NK-92 (cell line): ENCODE measurements around the gene ID3.

Source experiments
- DNase-seq: peaks from one replicate; lab custom pipeline; 2025; ENCODE audit not compliant: unreplicated experiment; lab: John Stamatoyannopoulos, UW

The ID3 gene, protein sequence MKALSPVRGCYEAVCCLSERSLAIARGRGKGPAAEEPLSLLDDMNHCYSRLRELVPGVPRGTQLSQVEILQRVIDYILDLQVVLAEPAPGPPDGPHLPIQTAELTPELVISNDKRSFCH

DNA sequence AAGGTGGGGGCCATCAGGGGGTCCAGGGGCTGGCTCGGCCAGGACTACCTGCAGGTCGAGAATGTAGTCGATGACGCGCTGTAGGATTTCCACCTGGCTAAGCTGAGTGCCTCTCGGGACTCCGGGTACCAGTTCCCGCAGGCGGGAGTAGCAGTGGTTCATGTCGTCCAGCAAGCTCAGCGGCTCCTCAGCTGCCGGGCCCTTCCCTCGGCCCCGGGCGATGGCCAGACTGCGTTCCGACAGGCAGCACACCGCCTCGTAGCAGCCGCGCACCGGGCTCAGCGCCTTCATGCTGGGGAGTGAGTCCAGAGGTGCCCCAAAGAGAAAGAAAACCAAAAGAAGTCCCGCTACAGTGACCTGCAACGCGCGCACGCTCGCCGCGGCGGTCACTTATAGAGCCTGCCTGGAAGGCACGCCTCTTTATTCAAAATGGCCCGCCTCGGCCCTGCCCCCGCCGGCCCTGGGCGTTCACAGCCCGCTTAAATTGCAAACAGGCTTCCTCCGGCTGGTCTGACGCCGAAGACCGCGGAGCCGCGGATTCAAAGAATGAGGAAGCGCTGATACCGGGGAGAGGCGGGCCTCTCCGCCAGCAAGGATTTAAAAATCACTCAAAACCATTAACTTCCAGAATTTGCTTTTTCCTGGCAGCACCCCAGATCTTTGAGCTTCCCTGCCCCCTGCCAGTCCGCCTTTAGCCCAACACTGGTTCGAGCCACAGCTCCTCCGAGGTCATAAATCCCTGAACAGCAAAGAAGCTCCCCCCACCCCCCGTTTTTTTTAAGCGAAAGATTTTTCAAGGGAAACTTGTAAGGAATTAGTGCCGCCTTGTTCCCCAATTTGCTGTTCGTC lies at the start of gene ID3:
TSS of gene ID3 (minus strand) at position 366 of the 849 bp plus-strand sequence. CDS start at position 291, 75 bp downstream.
- no peak for DNase-seq

DNA sequence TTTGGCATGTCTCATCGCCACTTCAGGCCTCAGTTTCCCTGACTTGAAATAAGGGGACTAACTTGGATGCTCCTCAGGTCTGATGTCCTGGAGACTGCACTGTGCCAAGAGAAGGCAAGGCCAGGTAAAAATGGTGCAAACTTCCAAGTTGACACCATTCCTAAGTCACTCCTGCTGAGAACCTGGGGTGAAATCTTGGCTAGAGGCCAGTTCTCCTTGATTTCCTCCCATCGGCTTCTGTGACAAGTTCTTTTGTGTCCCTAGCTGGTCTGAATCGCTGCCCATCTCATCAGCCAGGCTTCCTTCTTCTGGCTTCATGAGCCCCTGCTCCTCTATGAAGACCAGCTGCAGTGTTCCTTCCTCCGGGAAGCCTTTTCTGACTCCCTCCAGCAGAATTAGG lies 48.6 kb upstream of the ID3 start:
- no peak for DNase-seq

DNA sequence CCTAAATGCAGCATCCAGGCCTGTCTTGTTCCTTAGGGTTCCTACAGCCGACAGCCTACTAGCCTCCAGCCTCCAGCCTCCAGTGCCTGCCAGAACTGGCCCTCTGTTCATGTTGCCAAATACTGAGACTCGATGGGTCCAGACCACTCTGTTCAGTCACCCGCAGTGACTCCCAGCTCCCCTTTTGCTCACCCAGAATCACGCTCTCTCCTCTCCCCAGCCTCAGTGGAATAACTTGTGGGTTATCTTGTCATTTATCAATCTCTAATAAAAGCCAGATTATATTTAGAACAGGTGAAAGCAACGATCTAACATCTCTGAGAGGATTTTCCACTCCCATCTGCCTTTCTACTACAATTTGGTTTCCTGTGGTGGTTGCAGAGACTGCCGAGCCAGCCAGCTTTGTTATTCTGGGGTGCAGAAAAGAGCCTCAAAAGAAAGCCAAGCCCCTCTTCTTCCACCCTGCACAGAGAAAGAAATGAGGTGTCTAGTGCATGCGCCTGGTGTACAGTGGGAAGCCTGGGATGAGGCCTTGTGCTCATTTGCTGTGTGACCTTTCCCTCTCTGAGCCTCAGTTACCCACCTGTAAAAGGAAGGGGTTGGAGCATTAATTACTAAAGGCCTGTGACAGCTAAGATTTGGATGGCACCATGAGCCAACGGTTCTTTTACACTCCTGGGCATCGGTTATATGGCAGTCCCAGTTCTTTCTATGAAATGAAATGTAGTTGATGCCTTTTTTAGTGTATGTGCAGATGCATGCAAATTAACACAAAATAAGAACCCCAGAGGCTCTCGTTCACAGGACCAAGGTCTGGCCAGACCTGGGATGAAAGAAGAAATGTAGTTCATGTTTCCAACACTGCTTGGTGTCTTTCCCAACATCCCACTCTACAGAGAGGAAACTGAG lies 42.9 kb upstream of the ID3 start:
- no peak for DNase-seq

DNA sequence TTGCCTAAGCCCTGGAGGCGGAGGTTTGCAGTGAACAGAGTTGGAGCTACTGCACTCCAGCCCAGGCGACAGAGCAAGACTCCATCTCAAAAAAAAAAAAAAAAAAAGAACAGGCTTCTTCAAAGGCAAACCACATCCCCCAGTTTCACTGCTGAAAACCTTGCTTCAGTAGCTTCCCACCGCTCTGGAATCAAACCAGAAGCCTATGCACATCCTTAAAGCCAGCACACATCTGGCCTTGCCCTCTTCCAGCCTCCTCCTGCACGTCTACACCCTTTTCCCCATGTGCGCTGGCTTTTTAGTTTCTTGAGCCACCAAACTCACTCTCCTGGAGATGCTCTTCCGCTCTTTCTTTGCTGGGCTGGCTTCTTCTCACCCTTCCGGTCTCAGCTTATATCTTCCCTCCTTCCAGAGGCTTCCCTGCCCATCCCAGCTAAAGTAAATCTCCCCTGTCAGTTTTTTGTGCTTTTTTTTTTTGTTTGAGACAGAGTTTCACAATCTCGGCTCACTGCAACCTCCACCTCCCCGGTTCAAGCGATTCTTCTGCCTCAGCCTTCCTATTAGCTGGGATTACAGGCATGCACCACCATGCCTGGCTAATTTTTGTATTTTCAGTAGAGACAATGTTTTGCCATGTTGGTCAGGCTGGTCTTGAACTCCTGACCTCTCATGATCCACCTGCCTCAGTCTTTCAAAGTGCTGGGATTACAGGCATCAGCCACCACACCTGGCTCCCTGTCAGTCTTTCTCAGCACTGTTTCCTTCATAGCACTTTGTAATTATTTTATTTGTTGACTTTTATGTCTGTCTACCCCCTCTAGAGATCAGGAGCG lies 42.0 kb upstream of the ID3 start:
- no peak for DNase-seq

DNA sequence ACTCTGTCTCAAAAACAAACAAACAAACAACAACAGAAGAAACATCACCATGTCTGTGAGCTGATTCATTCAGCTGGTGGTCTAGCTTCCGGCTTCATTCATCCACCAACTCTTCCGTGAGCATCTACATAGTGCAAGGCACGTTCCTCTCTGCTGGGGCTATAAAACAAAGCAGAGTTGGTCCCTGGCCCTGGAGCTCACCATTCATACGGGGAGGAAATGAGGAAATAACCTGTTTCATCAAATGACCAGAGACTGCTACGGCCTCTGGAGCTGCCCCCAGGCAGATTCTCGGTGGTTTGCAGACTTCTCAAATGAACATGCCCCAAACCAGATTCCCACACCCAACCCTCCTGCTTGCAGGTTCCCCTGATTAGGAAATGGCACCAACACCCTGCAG lies 41.0 kb upstream of the ID3 start:
- DNase-seq = no peak

DNA sequence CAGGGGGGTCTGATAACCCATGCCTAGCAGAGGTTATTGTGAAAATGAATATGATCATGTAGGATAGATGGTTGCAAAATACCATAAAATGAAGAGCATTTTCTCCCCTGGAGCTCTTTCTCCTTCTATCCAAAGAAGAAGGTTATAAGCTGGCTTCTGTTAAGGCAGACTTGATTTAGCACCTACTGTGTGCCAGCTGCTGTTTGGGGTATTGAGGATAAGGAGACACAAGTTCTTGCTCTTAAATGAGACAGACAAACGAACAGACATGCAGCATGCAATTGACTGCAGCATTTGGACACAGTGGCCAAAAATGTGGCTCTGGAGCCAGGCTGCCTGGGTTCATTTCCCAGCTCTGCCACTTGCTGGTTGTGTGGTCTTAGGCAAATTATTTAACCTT lies 39.8 kb upstream of the ID3 start:
- DNase-seq = no peak

DNA sequence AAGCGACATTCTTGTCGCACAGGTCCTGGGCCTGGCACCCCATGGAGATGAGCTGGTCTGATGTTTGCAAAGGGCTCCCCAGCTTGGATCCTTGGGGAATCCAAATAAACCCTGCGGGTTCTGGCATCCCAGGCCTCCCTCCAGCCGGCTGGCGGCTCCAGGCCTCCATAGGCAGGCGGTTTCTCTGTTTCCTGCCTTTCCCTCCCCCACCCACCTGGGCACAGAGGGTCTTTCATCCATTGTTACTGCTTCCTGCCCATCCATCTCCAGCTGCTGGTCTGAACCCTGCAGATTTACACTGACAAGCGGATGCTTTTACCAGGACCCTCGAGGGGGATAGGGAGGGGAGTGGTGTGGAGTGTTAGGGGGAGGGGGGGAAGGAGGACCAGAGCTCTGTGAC lies 39.1 kb upstream of the ID3 start:
- DNase-seq = no peak

DNA sequence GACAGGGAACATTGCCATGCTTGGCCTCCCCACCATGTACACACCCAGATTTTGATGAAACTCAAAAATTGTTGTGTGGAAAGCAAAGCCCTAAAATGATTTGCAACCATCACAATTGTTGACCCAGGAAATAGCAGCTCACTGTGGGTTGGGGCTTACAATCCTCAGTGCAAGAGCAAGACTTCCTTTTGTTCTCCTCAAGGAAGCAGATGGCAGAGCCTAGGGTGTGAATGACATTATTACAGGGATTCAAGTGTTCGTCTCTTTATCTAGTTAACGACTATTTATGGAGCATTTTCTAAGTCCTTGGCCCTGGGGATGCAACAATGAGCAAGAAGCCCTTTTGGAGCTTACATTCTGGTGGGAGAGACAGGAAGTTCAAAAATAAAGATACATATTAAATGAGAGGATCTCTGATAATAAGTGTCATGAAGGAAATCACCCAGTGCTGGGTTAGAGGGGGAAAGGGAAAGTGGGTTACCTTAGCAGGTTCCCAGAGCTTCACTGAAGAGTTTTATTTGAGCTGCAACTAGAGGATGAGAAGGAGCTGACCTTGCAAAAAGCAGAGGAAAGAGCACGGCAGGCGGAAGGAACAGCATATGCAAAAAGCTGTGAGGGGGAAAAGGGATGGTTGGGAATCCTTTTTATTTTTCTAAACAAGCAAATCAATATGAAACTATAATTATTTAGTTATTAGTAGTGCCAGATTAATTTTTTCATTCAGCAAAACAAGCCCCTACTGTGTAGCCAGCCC lies 38.5 kb upstream of the ID3 start:
- no peak for DNase-seq

DNA sequence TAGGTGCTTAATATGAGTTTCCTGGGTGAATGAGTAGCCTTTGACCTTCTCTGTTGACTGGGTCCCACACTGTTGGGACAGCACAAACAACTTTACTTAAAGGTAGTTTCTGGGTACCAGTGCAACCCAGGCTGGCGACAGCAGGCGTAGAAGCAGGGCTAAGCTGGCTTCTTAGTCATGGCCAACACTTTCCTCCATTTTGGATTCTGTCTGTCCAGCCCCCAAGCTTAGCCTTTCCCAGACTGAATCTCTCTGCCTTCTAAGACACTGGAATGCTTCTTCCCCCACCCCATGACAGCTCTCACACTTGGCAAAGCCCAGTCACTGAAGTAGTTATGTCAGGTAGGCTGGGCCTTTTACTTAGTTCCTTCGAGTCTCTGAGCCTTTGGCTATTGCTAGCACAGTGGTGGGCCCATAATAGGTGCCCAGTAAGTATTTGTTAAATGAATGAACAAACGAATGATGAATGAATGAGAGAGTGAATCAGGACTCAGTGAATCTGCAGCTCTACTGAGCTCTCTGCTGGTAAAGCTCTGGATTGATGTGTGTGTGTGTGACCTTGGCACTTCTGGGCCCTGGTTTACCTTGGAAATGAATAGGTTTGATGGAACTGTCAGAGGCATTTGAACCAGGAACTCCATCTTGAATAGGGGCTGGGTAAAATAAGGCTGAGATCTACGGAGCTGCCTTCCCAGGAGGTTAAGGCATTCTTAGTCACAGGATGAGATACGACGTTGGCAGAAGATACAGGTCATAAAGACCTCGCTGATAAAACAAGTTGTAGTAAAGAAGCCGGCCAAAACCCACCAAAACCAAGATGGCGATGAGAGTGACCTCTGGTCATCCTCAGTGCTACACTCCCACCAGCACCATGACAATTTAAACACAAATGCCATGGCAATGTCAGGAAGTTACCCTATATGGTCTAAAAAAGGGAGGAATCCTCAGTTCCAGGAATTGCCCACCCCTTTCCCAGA lies 37.4 kb upstream of the ID3 start:
- no peak for DNase-seq

DNA sequence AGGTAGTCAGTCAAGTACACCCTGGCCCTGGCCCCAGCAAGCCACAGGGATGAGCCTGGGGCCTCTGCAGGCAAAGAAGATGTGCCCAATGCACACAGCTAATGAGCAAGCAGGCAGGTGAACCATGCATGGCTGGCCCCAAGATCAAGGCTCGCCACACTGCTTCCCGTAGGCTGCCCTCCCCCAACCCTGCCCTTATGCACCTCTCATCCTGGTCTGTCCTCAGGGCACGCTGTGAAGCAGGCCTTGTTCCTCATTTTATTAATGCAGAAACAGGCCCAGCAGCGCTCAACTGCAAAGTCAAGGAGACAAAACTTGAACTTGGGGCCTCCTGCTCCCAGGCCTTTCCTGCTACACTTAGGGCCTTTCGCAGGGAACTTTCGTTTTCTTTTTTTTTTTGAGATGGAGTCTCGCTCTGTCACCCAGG lies 35.6 kb upstream of the ID3 start:
- no peak for DNase-seq

DNA sequence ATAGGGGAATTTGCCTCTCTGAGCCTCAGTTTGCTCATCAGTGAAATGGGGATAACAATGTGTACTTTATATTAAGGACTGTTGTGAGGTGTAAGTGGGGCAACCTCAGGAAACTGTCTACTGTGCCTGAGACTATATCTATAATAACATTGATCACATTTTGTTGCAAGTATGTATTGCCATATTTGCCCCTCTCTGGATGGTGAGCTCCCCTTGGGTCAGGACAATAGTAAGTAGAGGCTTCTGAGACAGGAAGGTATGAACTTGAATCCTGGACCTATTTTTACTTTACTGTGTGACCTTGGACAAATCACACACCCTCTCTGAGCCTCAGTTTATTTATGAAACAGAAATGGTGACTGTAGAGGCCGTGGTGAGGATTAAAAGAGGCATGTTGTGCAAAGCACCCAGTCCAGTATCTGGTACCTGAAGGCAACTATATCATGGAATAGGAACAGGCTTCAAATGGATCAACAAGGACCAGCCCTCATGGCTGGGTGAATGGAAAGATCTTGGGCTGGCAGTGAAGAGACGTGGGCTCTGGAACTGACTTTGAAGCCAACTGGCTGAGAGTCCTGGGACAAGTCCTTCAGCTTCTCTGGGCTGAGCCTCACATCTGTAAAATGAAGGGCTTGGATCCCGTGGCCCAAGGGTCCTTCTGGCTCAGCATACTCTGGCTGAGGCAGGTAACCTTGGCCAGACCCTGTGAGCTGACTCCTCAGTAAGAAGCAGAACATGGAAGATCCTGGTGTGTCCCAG lies 35.0 kb upstream of the ID3 start:
- DNase-seq = no peak

DNA sequence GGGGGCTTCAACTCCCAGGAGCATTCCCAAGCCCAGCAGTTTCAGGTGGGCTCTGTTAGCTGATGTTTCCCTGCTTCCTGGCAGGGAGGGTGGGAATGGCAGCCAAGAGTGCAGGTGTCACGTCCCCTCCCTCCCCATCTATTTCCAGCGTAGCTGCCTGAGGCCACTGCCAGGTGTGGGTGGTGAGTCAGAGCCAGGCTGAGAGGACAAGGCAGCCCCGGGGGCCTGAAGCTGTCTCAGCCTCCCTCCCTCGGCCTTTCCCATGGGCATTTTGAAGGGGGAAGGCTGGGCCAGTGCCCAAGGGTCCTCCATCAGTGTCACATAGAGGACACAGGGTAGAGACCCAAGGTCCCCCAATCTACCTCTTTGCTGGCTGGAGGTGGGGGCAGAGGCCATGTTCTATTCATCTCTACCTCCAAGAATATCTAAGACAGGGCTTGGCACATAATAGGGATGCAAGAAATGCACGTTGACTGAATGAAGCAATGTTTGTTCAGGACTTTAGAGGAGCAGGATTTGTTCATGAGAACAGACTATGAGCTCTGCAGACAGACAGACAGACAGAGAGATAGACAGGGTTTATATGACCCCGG lies 34.4 kb upstream of the ID3 start:
- no peak for DNase-seq

DNA sequence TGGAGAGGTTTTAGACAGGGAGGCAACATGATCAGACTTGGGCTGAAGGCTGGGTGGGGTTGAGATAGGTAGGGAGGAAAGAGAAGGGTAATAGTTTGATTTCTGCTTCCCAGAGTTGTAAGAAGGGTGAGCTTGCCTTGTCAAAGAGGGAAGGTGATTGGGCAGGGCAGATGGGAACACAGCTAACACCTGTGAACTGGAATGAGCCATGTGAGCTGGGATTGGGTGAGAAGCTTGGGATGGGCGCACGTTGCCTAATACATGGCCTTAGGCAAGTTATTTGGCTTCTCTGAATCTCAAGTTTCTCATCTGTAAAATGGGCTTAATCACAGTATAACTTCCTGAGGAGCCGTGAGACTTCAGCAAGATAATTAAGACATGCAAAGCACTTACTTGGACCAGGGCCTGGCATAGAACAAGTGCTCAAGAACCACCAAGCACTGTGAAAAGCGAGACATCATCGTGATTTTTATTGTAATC lies 33.8 kb upstream of the ID3 start:
- DNase-seq = no peak

DNA sequence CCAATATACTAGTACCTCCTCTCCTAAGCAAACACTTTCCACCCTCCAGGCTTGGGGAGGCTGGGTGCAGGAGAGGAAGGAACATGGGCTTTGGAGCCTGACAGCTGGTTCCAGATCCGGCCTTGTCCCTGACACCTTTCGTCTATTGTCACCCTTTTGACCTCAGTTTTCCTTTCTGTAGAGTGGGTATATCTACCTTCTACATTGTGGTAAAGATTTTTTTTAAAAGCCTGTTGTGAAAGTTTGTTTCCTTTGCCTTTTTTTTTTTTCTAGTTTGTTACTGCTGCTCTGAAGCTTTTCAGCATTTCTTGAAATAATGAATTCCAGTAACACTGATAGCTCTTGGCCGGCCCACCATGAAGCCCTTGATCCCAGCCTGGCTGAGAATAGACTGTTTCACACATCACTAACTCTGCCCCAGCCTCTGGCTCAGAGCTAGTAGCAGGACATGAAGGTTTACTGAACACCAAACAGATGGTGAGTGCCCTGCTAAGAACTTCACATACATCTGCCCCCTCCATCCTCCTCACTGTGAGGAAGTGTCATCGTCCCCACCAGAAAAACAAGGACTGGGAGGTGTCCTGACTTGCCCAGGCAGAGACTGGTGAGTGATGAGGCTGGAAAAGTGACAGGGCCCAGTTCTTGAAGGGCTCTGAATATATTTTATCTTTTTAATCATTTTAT lies 33.0 kb upstream of the ID3 start:
- no peak for DNase-seq

DNA sequence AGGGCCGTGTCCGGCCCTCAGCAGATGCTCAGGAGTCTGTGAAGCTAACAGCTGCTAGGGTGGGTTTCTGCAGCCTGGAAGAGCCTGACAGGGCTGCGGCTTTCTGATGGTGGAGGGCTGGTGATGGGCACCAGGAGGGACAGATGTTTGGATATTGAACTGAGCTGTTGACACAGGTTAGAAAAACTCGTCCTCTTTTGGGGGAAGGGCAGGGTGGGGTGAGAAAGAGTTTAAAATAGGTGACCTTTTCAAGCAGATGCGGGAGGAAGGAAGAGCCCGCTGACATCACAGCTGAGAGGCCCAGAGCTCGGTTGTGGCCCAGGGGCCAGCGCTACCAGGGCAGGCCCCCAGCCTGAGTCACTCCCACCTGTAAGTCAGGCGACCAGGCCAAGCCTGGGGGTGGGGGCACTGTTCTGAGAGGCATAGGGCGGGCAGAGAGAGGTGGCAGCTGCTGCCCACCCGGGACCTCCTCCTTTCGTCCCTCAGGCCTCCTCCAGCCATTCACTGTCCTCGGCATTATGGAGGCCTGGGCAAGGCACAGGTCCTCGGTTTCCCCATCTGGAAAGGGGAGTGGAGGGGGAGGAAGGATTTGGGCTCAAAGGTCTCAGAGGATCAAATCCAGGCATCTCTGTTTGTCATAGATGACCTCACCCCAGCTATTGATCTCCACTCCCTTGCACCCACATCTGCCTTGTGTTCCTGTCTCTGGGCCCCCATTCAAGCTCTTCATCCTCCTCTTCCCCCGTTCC lies 32.3 kb upstream of the ID3 start:
- DNase-seq = no peak

DNA sequence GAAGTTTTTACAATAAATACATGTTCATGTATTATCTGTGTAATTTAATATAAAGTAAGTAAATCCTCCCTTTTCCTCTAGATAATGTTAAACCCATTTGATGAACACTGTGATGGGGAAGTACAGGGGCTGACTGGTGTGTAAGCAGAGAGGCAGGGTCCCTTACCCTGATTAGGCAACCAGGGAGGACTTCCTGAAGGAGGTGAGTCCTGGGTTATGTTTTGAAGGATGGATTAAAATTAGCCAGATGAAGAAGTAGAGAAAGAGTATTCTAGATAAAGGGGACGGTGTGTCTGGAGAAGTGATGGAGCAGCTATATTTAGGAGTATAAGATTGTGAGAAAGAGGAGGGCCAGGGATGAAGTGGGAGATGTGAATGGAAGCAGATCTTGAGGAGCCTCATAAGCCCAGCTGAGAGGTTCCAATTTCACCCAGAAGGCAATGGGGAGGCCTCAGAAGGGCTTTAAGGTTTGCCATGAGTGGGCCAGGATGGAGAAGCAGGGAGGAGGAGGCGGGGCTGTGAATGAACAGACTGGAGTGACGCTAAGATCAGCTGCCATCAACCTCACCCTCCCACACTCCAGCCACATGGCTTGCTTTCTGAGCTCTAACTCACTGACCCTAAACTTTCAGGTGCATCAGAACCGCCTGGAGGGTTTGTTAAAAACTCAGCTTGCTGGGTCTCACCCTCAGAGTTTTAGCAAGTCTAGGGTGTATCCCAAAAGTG lies 30.9 kb upstream of the ID3 start:
- DNase-seq = no peak
